Measurements from ENCODE around the gene R3HDM4. TPM values are rescaled to one million over a fixed set of nuclear protein-coding genes. Genes with fewer than 3 reads are reported as not detected.
"Not testable (repeated sequence)": the region's sequence is repeated elsewhere in the genome, so short reads cannot be mapped to it uniquely, and the experiment has no call there.

R3HDM4 gene
- total RNA-seq, 1 donor from 2014 or later: 48.8 TPM

- DNase-seq (ENCODE audit: extremely low spot score, unreplicated experiment): peak; percentile 68
- H3K27ac Mint-ChIP-seq: no peak overlapping the region
- no peaks in the 10 kb centered on the region for H3K36me3 Mint-ChIP-seq
- no peaks in the 10 kb centered on the region for H3K4me1 Mint-ChIP-seq (ENCODE audit: unreplicated experiment)
- H3K4me3 Mint-ChIP-seq: no peak overlapping the region
- no peaks in the 10 kb centered on the region for H3K9me3 Mint-ChIP-seq
- peaks cover 2% of the 10 kb centered on the region for H3K27me3 Mint-ChIP-seq
- TF ChIP-seq CTCF (conservative IDR thresholded peaks at IDR 0.05): no peak
These were observed 59.9 kb downstream of the R3HDM4 start for GRCh38 chr19:853014-853585.

- no peaks in the 10 kb centered on the region for H3K9me3 Mint-ChIP-seq
- no peak within 1 kb of the TSS for H3K27ac Mint-ChIP-seq
- peak; percentile 68 for DNase-seq (ENCODE audit: extremely low spot score, unreplicated experiment)
- H3K4me3 Mint-ChIP-seq: no peak within 1 kb of the TSS
- no peaks in the 10 kb centered on the region for H3K4me1 Mint-ChIP-seq (ENCODE audit: unreplicated experiment)
- H3K27me3 Mint-ChIP-seq: peaks cover 4% of the 10 kb centered on the region
- TF ChIP-seq CTCF (conservative IDR thresholded peaks at IDR 0.05): no peak
- no peaks in the 10 kb centered on the region for H3K36me3 Mint-ChIP-seq
These were observed 60.6 kb downstream of the R3HDM4 start, which contains the start of gene ELANE for GRCh38 chr19:852136-853013. Gene ELANE, plus strand, starts transcription at chr19:852303. Its CDS starts 26 bp downstream, at chr19:852329.

GRCh38 chr19:850979-851335 lies 62.1 kb downstream of the R3HDM4 start:
- no peaks in the 10 kb centered on the region for H3K4me1 Mint-ChIP-seq (ENCODE audit: unreplicated experiment)
- no peak overlapping the region for H3K27ac Mint-ChIP-seq
- no peaks in the 10 kb centered on the region for H3K36me3 Mint-ChIP-seq
- no peaks in the 10 kb centered on the region for H3K9me3 Mint-ChIP-seq
- peaks cover 12% of the 10 kb centered on the region for H3K27me3 Mint-ChIP-seq
- TF ChIP-seq CTCF (conservative IDR thresholded peaks at IDR 0.05): no peak
- DNase-seq (ENCODE audit: extremely low spot score, unreplicated experiment): no peak
- H3K4me3 Mint-ChIP-seq: no peak overlapping the region

GRCh38 chr19:850221-850978 lies 62.6 kb downstream of the R3HDM4 start:
- DNase-seq (ENCODE audit: extremely low spot score, unreplicated experiment): peak; percentile 70
- Mint-ChIP-seq H3K4me3 (no peak overlapping the region), H3K36me3 (no peaks in the 10 kb centered on the region)

GRCh38 chr19:849195-849594 lies 63.8 kb downstream of the R3HDM4 start:
- not testable (repeated sequence) for H3K9me3 Mint-ChIP-seq; H3K36me3 Mint-ChIP-seq; H3K27ac Mint-ChIP-seq; H3K4me3 Mint-ChIP-seq; DNase-seq (ENCODE audit: extremely low spot score, unreplicated experiment); H3K4me1 Mint-ChIP-seq (ENCODE audit: unreplicated experiment)
- peaks cover 26% of the 10 kb centered on the region for H3K27me3 Mint-ChIP-seq

More at GRCh38 chr19:850221-850978, 62.6 kb downstream of the R3HDM4 start:
- no peak overlapping the region for H3K27ac Mint-ChIP-seq
- no peaks in the 10 kb centered on the region for H3K9me3 Mint-ChIP-seq
- H3K27me3 Mint-ChIP-seq: peaks cover 17% of the 10 kb centered on the region
- peaks cover 3% of the 10 kb centered on the region for H3K4me1 Mint-ChIP-seq (ENCODE audit: unreplicated experiment)
- no peak for TF ChIP-seq CTCF (conservative IDR thresholded peaks at IDR 0.05)
